Muscle of back (tissue), 11 donors: ENCODE data around the gene GPR26. TPM values are rescaled to one million over a fixed set of nuclear protein-coding genes. Genes with fewer than 3 reads are reported as not detected.
A peak's percentile ranks its signal among the peaks of the same experiment; 100 is the strongest.
"Not testable (repeated sequence)": the region's sequence is repeated elsewhere in the genome, so short reads cannot be mapped to it uniquely, and the experiment has no call there.

ENCODE experiments used
- DNase-seq, 3 donors: peaks; one replicate each; pipeline versions ENCODE4 v3.0.0 to v3.0.0-alpha.2; 2013
- polyA plus RNA-seq, 10 donors: library from polyadenylated mRNA; unstranded; fragments of 120-200 nt; gene quantifications; one replicate each; pipeline ENCODE4 v1.2.1, GENCODE V29; 2013; ENCODE audit not compliant: insufficient read length in 10 of 10

Gene GPR26
- polyA plus RNA-seq, 10 donors, result not detected

GRCh38 chr10:123706236-123706635 lies 40.1 kb downstream of the GPR26 start:
- no peak for DNase-seq

GRCh38 chr10:123715546-123715945 lies 49.4 kb downstream of the GPR26 start:
- no peak for DNase-seq

- no peak for DNase-seq
Measured at GRCh38 chr10:123717336-123717735, 51.2 kb downstream of the GPR26 start.

DNA sequence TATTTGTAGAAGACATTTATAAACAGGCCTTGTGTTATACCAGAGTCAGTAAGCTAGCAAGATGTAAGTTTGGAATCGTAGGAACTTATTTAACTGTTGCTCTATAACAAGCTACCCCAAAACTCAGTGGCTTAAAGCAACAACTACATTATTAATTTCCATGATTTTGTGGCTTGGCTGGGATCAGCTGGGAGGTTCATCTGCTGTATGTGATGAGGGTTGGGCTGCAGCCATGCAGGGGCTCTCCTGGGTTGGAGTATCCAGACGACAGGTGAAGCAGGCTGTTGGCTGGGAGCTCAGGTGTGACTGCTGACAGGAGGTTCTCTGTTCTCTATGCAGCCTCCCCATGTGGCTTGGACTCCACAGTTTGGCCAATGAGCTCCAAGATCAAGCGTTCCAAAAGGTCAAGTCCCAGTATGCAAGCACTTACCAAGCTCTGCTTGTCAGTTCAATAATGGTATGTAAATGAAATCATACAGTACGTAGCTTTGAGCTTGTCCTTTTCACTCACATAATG lies 52.4 kb downstream of the GPR26 start:
- DNase-seq, result no peak

- DNase-seq, result no peak
Measured at GRCh38 chr10:123720536-123720935, 54.4 kb downstream of the GPR26 start.

GRCh38 chr10:123721441-123722049 lies 55.4 kb downstream of the GPR26 start:
- DNase-seq, result no peak

DNA sequence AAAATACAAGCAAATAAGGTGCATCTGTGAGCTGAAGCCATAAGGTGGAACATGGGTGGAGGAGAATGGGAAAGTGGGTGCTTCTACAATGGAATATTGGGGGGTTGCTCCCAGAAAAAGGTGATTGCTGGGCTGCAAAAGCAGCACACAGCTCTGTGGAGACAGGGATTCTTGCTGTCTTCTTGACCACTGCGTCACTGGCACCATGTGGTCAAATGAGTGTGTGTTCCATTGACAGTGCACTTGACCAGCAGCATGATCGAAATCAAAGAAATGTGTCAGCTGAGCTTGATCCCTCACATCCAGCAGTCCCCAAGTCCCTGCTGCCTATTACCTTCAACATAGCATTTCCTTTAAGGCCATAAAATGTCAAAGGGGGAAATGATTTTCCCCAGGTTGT lies 56.2 kb downstream of the GPR26 start:
- no peak for DNase-seq

DNA sequence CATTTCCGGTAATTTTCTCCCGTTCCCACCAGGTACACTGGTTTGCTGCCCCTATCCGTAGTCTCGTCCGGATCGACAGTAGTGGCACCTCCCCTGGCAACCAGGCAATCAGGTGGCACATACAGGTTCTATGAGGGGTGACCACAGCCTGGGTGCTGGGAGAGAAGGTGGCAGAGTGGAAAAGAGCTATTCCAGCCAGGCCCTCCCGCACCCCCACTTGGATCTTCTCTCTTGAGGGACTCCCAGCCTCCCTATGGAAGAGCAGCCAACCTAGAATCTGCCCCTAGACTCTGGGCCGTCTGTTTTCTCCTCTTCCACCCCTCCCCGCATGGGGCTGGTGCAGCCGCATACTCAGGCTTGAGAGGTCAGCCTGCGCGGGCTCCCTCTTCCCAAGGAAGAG lies 58.6 kb downstream of the GPR26 start:
- DNase-seq, result no peak

GRCh38 chr10:123726381-123726780 lies 60.2 kb downstream of the GPR26 start:
- no peak for DNase-seq

DNA sequence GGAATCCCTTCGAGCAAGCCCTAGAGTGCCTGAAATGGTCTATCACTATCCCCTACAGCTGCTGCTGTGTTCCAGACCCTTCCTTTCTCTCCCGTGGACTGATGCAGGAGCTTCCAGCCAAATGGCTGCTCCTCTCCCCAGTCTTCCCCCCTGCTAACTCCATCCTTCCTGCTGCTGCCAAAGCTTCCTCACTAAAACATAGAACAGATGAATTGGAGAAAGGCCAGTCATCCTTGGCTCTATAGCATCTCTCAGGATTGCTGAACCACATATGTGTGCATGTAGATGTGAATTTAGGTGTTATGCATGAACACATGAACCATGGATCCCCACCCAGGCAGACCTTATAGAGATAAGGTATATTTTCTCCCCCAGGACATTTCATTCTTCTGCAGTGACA lies 60.7 kb downstream of the GPR26 start:
- peak in 2 of 3 donors; percentile 13 to 55 for DNase-seq

- DNase-seq, result no peak
Measured at GRCh38 chr10:123729523-123729922, 63.4 kb downstream of the GPR26 start.

GRCh38 chr10:123736917-123737316 lies 70.8 kb downstream of the GPR26 start:
- not testable (repeated sequence) for DNase-seq

DNA sequence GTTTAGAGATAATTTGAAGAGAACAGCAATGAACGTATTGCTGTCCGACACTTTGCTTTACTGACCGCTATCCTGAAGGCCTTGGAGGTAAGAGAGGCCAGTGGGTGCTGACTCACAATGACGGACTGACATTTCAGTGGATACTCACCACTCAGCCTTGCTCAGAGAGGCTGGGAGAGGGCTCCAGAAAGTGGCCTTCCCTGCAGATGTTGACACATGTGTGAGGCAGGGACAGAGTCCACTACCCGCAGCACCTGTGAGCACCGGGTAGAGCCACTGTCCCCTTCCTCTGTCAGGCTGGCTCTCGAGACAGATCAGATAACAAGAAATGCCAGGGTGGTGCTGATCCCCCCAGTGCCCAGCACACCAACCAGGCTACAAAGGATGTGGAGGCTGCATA lies 75.0 kb downstream of the GPR26 start:
- no peak for DNase-seq

DNA sequence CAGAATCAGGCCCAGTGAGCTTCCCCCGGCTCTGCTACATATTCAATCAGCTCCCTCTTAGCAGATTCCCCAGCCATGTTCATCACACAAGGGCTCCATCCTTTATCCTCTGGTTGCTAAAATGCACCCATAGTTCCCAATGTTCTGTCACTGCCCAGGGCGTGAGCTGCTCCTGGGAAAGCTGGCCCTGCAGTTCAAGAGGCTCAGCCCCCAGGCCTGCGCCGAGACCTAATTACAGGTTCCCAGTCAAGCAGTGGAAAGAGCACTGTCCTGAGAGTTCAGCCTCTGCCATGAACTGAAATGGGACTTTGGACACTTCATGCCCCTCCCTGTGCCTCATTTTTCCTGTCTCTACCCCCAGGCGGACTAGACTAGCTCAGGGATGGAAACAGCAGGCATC lies 75.6 kb downstream of the GPR26 start:
- DNase-seq, result no peak

DNA sequence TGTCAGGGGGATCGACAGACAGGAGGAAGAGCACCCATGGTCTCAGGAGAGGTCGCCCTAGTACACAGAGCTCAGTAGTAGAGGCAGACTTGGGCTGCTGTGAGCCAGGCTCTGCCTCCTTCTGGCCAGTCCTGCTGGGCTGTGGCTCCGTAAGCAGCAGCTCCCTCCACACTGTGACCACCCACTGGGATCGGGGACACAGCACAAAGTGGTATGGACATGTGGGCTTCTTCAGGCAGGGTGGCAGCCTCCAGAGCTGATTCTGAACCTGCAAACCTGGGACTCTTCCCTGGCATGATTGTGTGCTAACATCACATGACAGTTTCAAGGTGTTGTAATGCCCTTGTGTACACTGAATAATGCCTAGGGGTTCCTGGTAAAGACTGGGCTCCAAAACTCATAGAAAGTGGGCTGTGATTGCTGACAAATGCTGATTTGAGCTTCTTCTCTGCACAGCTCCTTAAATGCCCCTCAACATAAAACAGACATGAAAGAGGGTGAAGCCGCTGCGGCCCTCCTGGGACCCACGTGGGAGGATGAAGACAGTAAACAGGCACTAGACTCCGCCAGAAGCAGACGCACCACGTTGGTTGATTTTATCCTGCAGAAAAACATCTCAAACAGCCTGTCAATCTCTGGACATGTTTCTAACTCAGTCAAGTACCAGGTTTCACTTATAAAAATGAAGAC lies 76.7 kb downstream of the GPR26 start:
- no peak for DNase-seq

DNA sequence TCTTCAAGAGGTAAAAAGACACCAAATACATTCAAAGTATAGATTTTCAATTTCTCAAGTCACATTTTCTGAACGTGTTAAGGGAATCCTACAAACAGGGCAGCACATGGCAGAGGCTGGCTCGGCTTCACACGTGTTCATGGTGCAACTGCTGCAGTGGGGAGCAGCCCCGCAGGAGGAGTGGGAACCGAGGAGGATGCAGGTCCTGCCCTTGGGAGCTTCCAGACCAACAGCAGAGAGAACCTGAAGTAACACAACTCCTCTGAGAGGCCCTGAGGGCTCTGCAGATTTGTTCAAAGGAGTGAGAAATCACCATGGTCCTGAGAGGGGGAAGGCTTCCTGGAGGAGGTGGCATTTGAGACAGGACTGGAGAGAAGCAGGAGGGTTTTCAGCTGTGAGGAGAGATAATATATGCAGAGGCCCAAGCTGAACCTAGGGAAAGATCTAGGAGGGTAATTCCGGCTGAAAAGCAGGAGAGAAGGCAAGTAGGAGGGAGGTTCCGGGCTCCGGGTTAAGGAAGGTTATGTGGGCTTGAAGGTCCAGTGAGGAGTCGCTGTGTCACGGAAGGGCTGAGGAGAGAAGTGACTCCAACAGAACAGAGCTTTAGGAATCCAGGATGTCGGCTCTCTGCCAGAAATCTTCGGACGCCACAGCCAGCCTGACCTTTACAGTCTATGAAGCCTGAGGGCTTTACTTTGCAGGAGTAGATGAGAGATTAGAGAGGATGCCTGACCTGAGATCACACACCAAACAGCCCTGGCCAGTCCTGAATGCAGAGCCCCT lies 77.5 kb downstream of the GPR26 start:
- DNase-seq, result peak in 2 of 3 donors; percentile 9 to 13

DNA sequence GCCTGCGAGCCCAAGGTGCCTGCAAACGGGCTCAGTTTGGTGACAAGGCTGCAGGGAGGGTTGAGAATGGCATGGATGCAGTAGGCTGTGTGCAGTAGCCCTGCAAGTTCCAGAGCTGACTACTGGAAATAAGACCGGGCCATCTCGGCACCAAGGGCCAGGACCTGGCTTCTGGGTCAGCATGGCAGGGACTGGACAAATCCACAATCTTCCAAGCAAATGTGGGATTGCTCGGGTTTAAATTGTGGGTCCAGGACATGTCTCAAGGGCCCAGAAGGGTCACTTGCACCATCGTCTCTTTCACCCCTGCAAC lies 78.0 kb downstream of the GPR26 start:
- DNase-seq, result no peak

Other genes with a start within 250 kb of the GPR26 start
- gene CPXM2, start 225.5 kb downstream of the GPR26 start, polyA plus RNA-seq, result 10 to 100 TPM in 1 of 10 donors, 1 to 10 TPM in 4, under 1 TPM in 5; 0.48 to 28.5 (median 1.0) TPM